GM21381 (cell line): Measurements from ENCODE around the gene COA3.
"Not testable (repeated sequence)": the region's sequence is repeated elsewhere in the genome, so short reads cannot be mapped to it uniquely, and the experiment has no call there.

ENCODE experiments used
- ATAC-seq: cut with Tn5 transposase; IDR thresholded peaks from one replicate; pipeline ENCODE4 v1.9.1; 2021; ENCODE audit warnings: mild to moderate bottlenecking, moderate library complexity; ENCODE audit not compliant: unreplicated experiment

COA3 gene

DNA sequence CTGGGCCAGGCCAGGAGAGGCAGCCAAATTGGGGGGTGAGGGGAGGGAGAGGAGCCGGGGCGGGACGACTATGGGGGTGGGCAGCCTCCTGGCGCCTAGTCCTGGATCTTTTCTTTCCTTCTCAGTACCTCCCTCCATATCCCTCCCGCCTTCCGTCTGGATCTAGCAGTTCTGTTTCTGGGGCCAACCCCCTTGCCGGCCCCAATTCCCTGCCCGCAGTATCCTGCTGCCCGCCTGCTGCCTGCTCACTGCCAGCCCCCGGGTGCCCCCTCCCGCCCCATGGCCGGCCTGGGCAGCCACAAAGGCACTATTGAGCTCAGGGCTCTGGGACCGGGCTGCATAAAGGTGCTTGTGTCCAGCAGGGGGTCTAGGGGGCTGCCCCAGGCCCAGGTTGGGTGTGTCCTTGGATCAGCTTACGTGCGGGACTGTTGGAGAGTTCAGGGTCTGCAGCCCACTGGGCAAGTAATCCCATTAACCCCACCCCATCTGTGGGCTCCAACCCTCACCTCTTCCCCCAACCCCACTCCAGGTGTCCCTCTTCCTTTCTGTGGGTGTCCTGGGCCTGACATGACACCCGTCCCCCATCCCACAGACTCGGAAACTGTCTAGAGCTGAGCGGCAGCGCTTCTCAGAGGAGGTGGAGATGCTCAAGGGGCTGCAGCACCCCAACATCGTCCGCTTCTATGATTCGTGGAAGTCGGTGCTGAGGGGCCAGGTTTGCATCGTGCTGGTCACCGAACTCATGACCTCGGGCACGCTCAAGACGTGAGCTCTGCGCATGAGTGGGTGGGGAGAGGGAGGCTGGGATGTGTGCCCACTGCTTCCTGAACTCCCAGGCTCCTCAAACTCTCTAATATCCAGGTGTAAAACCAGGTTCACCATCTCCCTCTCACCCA lies 16.1 kb downstream of the COA3 start:
- no peak for ATAC-seq

DNA sequence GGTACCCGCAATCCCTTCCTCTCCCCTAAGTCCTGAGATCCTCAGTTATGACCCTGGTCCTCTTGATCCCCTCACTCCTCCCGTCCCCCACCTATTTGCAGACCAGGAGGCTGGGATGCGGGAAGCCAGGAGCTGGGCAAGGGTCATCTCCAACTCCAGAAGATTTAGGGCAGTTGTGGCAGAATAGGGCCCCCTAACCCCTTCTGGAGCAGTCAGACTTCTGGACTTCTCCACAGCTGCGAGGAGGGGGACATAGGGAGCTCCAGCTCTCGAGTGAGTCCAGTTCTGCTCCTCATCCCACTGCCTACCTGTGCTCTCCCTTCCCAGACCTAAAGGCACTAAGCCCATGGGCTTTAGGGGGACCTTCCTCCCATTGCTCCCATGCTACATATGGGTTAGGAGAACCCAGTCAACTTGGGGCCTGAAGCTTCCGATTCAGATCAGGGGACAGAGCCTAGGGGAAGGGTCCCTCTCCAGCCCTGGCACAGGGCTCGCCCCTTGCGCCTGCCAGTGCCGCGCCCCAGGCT lies 16.8 kb downstream of the COA3 start:
- no peak for ATAC-seq

DNA sequence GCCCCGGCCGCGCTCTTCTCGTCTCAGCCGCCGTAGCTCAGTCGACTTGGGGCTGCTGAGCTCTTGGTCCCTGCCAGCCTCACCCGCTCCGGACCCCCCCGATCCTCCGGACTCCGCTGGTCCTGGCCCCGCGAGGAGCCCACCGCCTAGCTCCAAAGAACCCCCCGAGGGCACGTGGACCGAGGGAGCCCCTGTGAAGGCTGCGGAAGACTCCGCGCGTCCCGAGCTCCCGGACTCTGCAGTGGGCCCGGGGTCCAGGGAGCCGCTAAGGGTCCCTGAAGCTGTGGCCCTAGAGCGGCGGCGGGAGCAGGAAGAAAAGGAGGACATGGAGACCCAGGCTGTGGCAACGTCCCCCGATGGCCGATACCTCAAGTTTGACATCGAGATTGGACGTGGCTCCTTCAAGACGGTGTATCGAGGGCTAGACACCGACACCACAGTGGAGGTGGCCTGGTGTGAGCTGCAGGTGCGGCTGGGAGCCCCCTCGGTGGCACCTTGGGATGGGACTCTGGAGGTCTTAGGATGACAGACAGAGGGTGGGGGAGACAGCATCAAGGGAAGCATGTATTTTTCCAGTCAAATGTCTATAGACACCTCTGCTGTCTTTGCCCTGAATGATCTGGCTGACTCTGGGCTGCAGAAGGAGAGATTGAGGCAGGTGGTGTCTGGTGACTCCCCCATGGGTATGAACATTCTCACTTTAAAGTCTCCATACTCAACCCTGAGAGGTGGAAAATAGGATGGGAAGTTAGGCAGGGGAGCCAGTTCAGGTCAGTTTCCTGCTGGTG lies 17.5 kb downstream of the COA3 start:
- ATAC-seq: no peak

DNA sequence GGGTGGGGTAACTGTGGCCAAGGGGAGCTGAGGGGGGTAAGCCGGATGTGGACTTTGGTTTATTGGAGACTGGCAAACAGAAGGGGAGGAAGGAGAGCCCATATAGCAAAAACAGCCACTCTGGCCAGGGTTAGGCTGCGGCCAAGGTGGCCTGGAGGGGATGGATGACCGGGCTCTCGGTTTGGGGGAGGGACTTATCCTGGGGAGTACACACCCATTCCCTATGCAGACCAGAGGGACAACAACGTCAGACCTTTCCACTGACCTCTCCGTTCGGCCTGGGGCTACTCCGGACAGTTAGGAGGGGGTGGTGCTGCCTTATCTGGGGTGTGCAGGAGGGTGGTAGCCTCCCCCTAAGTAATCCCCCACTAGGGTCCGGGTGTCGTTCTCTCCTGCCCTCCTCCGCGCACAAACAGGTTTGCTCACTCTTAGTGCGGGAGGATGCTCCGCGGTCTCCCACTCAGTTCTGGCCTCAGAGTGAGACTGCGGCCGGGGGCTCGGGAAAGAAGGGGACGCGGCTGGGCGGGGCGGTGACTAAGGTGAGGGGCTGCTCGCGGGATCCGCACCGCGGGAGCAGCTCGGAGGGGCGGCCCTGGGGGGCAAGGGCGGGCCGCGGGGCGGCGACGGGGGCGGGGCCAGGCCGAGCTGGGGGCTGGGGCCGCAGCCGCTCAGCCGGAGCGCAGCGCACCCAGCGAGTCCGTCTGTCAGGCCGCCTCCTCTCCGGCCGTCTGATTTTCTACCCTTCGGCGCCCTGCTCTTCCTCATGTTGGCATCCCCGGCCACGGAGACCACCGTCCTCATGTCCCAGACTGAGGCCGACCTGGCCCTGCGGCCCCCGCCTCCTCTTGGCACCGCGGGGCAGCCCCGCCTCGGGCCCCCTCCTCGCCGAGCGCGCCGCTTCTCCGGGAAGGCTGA lies 18.3 kb downstream of the COA3 start, which contains the start of gene WNK4:
TSS of gene WNK4 (plus strand) at position 675 of the 915 bp plus-strand sequence. CDS start at position 764, 89 bp downstream.
- no peak for ATAC-seq

DNA sequence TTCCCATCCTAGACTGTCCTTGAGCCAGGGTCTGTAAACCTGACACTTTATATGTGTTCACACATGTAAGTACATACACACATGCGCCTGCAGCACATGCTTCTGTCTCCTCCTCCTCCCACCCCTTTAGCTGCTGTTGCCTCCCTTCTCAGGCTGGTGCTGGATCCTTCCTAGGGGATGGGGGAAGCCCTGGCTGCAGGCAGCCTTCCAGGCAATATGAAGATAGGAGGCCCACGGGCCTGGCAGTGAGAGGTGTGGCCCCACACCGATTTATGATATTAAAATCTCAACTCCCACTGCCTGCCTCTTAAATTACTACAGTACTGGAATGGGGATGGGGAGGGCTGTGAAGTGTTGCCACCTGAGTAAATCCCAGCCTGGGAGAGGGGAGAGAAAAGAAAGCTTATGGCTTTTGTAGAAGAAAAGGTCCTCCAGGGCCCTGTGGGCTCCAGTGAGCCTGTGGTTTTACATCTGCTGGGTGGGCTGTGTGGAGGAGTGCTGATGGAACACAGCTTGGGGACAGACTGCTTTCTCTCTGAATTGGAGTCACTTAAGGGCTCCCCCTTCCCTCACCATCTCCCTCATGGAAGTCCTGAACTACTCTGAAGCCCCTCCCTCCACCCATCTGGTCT lies 19.1 kb downstream of the COA3 start:
- ATAC-seq: no peak

DNA sequence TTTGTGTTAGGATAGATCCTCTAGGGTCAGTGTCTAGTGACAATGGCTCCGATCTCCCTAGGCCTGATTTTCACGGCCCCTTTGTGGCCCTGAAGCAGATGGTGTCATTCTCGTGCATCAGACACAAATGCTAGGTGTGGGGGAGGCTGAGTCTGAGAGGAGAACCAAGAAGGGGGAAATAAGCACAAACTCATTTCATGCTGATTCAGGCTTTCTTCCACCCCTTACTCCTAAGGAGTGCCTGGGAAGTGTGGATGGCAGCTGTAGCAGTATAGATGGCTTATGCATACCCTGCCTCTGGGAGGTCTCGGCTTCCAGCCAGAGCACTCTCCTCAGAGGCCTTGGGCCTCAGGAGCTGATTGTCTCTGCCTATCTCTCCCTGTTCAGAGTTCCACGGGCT lies 19.9 kb downstream of the COA3 start:
- ATAC-seq: no peak

DNA sequence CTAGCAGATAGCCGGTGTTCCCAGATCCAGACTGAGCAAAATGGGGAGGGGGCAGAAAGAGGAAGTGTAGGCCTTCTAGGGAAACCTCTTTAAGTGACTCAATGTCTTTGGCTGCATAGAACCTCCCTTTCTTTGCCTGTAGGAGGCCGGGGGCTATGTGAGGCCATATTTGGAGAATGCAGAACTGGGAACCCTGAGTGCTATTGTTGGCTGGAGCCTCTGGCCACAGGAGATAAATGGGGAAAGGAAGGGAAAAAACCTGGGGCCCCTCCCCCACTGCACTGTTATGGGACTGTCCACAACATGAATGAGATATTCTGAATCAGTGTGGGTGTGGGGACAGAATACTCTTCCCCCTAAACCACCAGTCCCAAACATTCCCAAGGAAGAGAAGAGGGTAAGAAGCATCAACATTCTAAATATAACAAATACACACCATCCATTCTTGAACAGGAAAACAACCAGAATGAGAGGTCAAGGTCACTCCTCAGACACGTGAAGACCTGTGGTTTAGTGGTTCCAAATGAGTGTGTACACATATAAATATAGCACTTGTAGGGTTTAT lies 22.9 kb downstream of the COA3 start:
- no peak for ATAC-seq

DNA sequence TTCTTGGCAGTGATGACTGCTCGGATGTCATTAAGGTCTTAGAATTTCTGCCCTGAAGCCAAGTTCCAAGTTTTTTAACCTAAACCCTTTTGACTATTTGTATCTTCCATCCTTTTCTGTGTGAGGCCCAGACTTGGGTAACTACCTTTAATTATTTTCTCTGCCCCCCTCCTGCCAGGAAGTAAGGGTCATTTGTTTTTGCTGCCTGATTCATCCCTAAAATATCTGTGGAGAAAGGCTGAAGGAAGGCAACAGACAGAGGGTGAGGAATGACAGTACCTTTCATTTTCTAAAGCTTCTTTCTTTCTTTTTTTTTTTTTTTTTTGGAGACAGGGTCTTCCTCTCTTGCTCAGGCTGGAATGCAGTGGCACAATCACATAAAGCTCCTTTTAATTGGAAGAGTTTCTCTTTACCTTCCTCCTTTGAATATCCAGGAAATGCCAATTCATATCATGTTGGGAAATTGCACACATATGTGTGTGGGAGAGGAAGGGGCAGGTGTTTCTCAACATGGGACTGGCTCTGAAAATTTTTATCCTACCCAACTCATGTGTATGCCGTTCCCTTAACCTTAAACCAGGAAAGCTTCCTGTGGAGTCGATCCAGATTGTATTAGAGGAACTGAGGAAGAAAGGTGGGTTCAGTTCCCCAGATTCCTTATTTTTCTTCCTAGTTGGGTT lies 24.3 kb downstream of the COA3 start:
- ATAC-seq: no peak

DNA sequence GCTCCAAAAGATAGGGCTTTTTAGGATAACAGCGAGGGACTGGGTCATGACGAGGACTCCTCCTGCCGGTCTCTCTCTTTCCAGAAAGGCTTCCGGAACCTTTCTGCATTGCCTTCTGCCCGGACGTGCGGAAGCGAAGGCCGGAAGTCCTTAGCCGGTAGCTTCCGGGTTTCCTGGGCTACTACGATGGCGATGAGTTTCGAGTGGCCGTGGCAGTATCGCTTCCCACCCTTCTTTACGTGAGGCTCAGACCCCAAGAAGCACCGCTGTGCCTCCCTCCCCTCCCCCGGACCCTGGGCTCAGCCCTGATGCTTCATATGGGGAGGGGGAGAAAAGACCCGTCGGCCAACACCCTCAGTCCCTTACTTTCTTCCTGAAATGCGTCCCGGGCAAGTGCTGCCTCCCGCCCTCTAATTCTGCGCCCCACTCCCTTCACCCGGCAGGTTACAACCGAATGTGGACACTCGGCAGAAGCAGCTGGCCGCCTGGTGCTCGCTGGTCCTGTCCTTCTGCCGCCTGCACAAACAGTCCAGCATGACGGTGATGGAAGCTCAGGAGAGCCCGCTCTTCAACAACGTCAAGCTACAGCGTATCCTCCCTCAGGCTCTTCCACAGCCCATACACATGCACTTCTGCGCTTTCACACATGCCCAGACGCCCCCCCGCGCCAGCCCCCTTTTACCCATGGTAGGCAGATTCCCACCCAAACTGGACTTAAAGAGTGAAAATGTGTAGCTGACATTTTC lies 25.0 kb downstream of the COA3 start, which contains the start of gene VPS25:
TSS of gene VPS25 (plus strand) at position 160 of the 746 bp plus-strand sequence. CDS start at position 187, 27 bp downstream.
- peak; percentile 77 for ATAC-seq

DNA sequence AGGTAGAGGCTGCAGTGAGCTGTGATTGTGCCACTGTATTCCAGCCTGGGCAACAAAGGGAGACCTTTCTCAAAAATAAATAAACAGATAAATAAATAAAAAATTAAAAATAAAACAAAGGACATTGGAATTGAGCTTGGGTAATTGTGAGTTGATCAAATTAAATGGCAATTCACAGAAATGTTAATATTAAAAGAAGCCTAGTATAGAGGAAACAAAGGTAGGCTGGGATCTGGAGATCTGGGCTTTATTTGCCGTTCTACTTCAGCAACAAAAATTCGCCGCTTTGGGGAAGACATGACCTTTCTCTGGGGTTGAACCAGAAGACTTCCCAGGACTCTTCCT lies 25.6 kb downstream of the COA3 start:
- ATAC-seq: no peak

DNA sequence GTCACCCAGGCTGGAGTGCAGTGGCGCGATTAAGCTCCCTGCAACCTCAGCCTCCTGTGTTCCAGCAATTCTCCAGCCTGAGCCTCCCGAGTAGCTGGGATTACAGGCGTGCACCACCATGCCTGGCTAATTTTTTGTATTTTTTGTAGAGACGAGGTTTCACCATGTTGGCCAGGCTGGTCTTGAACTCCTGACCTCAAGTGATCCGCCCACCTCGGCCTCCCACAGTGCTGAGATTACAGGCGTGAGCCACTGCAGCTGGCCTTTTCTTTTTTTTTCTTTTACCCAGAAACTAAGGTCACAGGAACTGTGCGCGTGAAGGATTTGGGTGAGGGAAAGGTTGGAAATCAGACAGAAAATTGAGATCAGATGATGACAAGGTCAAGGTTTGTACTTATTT lies 28.5 kb downstream of the COA3 start:
- ATAC-seq: not testable (repeated sequence)

DNA sequence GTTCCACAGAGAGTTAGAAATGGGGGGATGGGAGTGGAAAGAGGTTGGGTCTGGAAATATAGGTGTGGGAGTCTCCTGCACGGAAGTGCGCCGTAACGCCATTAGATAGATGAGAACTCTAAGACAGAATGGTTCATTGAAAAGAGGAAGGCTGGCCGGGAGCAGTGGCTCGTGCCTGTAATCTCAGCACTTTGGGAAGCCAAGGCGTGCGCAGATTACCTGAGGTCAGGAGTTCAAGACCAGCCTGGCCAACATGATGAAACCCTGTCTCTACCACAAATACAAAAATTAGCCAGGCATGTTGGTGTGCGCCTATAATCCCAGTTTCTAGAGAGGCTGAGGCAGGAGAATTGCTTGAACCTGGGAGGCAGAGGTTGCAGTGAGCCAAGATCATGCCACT lies 30.5 kb downstream of the COA3 start:
- not testable (repeated sequence) for ATAC-seq

DNA sequence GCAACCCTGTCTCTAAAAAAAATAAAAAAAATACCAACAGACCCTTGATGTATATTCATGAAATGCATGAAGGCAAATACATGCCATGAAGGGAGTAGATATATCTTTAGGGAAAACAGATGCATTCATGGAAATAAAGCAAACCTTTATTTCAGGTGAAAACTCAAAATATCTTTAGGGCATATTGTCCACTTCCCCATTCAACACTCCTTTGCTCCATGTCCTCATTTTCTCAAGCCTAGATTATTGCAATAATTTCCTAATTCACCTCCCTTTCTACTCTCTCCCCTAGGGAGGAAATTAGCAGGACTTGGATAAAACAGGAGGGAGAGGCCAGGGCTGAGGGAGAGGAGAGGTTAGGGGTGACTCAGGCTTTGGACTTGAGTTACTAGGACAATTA lies 31.0 kb downstream of the COA3 start:
- no peak for ATAC-seq

DNA sequence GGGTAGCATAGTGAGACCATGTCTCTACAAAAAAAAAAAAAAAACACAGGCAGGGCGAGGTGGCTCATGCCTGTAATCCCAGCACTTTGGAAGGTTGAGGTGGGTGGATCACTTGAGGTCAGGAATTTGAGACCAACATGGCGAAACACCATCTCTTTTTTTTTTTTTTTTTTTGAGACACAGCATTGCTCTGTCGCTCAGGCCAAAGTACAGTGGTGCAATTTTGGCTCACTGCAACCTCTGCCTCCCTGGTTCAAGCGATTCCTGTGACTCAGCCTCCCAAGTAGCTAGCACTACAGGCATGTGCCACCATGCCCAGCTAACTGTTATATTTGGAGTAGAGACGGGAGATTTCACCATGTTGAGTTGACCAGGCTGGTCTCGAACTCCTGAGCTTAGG lies 32.4 kb downstream of the COA3 start:
- ATAC-seq: no peak

DNA sequence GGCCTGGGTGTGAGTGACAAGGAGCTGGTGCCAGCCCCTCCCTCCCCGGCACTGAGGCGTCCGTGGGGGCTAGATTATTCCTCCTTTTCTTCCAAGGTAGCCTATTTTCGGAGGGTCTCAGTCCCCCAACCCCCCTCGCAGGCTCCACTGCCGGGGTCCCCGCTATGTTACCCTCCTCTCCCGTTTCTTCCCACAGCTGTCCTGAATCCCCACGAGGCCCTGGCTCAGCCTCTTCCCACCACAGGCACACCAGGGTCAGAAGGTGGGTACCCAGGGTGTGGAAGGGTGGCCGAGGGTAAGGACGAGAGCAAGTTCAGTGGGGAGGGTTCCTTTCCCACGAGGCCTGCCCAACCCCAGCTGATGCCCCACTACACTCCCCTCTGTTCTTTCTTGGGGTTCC lies 36.9 kb downstream of the COA3 start:
- no peak for ATAC-seq

DNA sequence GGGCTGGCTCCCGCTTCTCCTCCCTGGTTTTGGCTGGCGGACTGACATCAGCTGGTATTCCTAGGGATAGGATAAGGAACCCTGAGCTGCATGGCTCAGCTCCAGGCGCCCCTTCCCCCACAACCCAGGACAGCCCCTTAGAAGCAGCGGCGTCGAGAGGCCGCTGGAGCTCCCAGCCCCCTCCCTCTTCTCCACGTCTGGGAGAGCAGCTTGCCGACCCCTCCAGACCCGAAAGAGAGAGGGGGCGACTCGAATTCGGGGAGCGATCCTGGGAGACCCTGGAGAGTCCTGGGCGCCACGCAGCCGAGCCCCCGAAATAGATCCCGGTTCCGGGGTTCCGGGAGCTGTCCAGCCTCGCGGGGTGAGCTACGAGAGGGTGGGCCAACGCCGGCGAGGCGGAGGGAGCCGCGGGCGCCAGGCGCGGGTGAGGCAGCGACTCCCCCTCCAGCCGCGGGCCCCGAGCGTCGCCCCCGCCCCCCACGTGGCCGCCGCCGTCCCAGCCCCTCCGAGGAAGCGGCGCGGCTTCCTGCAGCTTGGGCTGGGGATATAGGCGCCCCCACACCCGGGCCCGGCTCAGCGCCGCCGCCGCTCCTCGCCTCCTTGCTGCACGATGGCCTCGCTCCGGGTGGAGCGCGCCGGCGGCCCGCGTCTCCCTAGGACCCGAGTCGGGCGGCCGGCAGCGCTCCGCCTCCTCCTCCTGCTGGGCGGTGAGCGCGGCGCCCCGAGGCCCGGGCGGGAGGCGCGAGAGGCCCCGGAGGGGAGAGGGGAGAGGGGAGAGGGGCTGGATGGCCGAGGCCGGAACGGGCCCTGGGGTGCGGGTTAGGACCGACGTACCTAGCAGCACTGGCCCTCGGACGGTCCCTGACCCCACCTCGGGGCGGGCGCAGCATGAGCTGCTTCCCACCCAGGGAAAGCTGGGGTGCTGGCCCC lies 37.6 kb downstream of the COA3 start, which contains the start of gene RAMP2:
TSS of gene RAMP2 (plus strand) at position 576 of the 930 bp plus-strand sequence. CDS start at position 611, 35 bp downstream.
- ATAC-seq: no peak

DNA sequence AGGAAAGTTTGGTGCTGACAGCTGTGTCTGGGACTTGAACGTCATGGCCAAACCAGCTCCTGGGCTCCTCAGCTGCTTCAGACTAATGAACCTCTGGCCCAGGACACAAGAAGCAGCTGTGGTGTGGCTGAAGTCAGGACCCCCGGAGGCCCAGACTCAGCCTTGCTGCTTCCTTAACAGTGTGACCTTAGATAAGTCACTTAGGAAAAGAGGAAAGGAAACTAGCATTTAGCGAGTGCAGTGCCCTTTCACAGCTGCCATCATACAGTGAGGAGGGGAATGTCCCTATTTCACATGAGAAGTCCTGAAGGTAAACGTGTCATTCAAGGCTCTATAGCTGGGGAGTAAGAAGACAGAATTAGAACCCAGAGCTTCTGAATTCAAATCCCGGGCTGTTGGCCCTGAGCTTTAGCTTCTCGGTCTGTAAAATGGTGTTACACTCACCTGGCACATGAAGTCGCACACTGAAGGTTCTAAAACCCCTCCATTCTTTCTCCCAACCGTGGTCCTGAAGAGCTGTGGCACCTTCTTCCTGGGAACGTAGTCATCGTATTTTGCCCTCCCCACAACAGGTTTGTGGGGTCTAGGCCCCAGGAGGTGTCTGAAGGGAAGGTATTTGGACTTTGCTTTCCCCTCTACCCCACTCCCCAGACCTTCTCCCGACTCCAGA lies 38.4 kb downstream of the COA3 start:
- ATAC-seq: no peak
